WTC11 (cell line): ENCODE measurements around the gene CXCL6.

Source experiments
- ATF3 ChIP-seq: sonication (generic); formaldehyde crosslinking; conservative IDR thresholded peaks from 2 replicates; pipeline ENCODE4 v1.8.1; 2022; ENCODE audit warnings: mild to moderate bottlenecking, missing genetic modification reagents
- CBFB ChIP-seq: sonication (generic); formaldehyde crosslinking; IDR thresholded peaks from 2 replicates; pipeline ENCODE4 v1.8.1; 2022; ENCODE audit warnings: mild to moderate bottlenecking, low read depth, missing genetic modification reagents
- CREB1 ChIP-seq: sonication (generic); formaldehyde crosslinking; IDR thresholded peaks from 2 replicates; pipeline ENCODE4 v1.8.0; 2023; ENCODE audit warnings: mild to moderate bottlenecking, missing genetic modification reagents
- CREM ChIP-seq: sonication (generic); formaldehyde crosslinking; IDR thresholded peaks from 2 replicates; pipeline ENCODE4 v1.8.1; 2022; ENCODE audit warnings: mild to moderate bottlenecking, missing genetic modification reagents, moderate library complexity
- CTCF ChIP-seq: fragments of 200-600 bp; IDR thresholded peaks from 2 replicates; pipeline ENCODE4 v1.8.0; 2022; ENCODE audit warnings: antibody characterized with exemption
- ESRRA ChIP-seq: sonication (generic); formaldehyde crosslinking; IDR thresholded peaks from 2 replicates; pipeline ENCODE4 v1.8.1; 2022; ENCODE audit warnings: mild to moderate bottlenecking, missing genetic modification reagents, borderline replicate concordance
- ETV6 ChIP-seq: sonication (generic); formaldehyde crosslinking; IDR thresholded peaks from 2 replicates; pipeline ENCODE4 v1.8.1; 2022; ENCODE audit warnings: mild to moderate bottlenecking, missing genetic modification reagents
- FOXK1 ChIP-seq: sonication (generic); formaldehyde crosslinking; IDR thresholded peaks from 2 replicates; pipeline ENCODE4 v1.8.0; 2022; ENCODE audit warnings: mild to moderate bottlenecking, moderate library complexity, missing genetic modification reagents
- FOXP4 ChIP-seq: sonication (generic); formaldehyde crosslinking; IDR thresholded peaks from 2 replicates; pipeline ENCODE4 v1.8.0; 2022; ENCODE audit warnings: mild to moderate bottlenecking, missing genetic modification reagents
- GTF2I ChIP-seq: fragments of 250-450 bp; sonication (Bioruptor Pico); conservative IDR thresholded peaks from 2 replicates; pipeline ENCODE4 v1.4.0; 2021; ENCODE audit warnings: mild to moderate bottlenecking
- KAT7 ChIP-seq: sonication (generic); formaldehyde crosslinking; IDR thresholded peaks from 2 replicates; pipeline ENCODE4 v1.8.1; 2023; ENCODE audit warnings: missing genetic modification reagents, mild to moderate bottlenecking, borderline replicate concordance
- MLX ChIP-seq: sonication (generic); formaldehyde crosslinking; IDR thresholded peaks from 2 replicates; pipeline ENCODE4 v1.8.1; 2023; ENCODE audit warnings: mild to moderate bottlenecking, missing genetic modification reagents, moderate library complexity
- ZNF512 ChIP-seq: sonication (generic); formaldehyde crosslinking; IDR thresholded peaks from 2 replicates; pipeline ENCODE4 v1.8.1; 2022; ENCODE audit warnings: missing genetic modification reagents, borderline replicate concordance

- TF ChIP-seq CTCF (no peak), FOXK1 (CRISPR knock-in tag) (no peak), CREB1 (no peak), ETV6 (CRISPR knock-in tag) (no peak), CBFB (no peak), CREM (CRISPR knock-in tag) (no peak), FOXP4 (no peak), ESRRA (no peak), MLX (no peak), ZNF512 (no peak), ATF3 (CRISPR knock-in tag) (no peak), KAT7 (CRISPR knock-in tag) (no peak), GTF2I (CRISPR knock-in tag) (no peak)
These were observed 8.3 kb downstream of the CXCL6 start for GRCh38 chr4:73844806-73845205.
